GM19023 (cell line): ENCODE results near the gene CDS2.

ENCODE experiments used
- ATAC-seq: cut with Tn5 transposase; IDR thresholded peaks from one replicate; pipeline ENCODE4 v1.9.1; 2021; ENCODE audit warnings: mild to moderate bottlenecking, moderate library complexity; ENCODE audit not compliant: unreplicated experiment

The CDS2 gene

GRCh38 chr20:5118220-5119142 lies 8.3 kb upstream of the CDS2 start:
- no peak for ATAC-seq

- ATAC-seq = no peak
Measured at GRCh38 chr20:5119143-5119434, 7.7 kb upstream of the CDS2 start.

- peak; percentile 96 for ATAC-seq
Measured at GRCh38 chr20:5119435-5120184, 7.2 kb upstream of the CDS2 start, which contains the start of gene PCNA. Gene PCNA, minus strand, starts transcription at chr20:5119958. Its CDS starts 160 bp downstream, at chr20:5119798.

GRCh38 chr20:5120185-5120476 lies 6.7 kb upstream of the CDS2 start:
- ATAC-seq = no peak

- no peak for ATAC-seq
Measured at GRCh38 chr20:5122873-5123260, 3.9 kb upstream of the CDS2 start.

GRCh38 chr20:5127204-5127858 lies 523 bp downstream of the CDS2 start:
- ATAC-seq = peak; percentile 22

- ATAC-seq = no peak
Measured at GRCh38 chr20:5127859-5128424, 1.1 kb downstream of the CDS2 start.

- ATAC-seq = no peak
Measured at GRCh38 chr20:5128886-5129285, 2.1 kb downstream of the CDS2 start.

GRCh38 chr20:5131502-5131901 lies 4.7 kb downstream of the CDS2 start:
- ATAC-seq = no peak

GRCh38 chr20:5133998-5134397 lies 7.2 kb downstream of the CDS2 start:
- no peak for ATAC-seq

GRCh38 chr20:5135363-5136012 lies 8.7 kb downstream of the CDS2 start:
- no peak for ATAC-seq

GRCh38 chr20:5136096-5136495 lies 9.3 kb downstream of the CDS2 start:
- ATAC-seq = no peak

- ATAC-seq = no peak
Measured at GRCh38 chr20:5140195-5140594, 13.4 kb downstream of the CDS2 start.

- no peak for ATAC-seq
Measured at GRCh38 chr20:5141615-5142014, 14.8 kb downstream of the CDS2 start.

- ATAC-seq = no peak
Measured at GRCh38 chr20:5143851-5144250, 17.0 kb downstream of the CDS2 start.

GRCh38 chr20:5145365-5146098 lies 18.7 kb downstream of the CDS2 start:
- no peak for ATAC-seq

- ATAC-seq = no peak
Measured at GRCh38 chr20:5146099-5146668, 19.4 kb downstream of the CDS2 start.

GRCh38 chr20:5146871-5147592 lies 20.2 kb downstream of the CDS2 start:
- no peak for ATAC-seq

GRCh38 chr20:5148581-5148980 lies 21.8 kb downstream of the CDS2 start:
- ATAC-seq = no peak
